Thyroid gland (tissue), 4 donors: Measurements from ENCODE around the gene RAB39B. TPM values are rescaled to one million over a fixed set of nuclear protein-coding genes. Genes with fewer than 3 reads are reported as not detected.
"Not testable (repeated sequence)": the region's sequence is repeated elsewhere in the genome, so short reads cannot be mapped to it uniquely, and the experiment has no call there.

ENCODE experiments used
- DNase-seq, 2 donors: peaks; one replicate each; pipeline ENCODE4 v3.0.0-alpha.2; 2019
- H3K27ac ChIP-seq, 3 donors: fragments of 200-600 bp; sonication (generic); 1 replicate in 2 of 3; 2 replicates in 1 of 3; pipeline ENCODE4 v1.5.1; 2016 to 2019; ENCODE audit warnings: mild to moderate bottlenecking in 1 of 3, moderate library complexity in 1 of 3
- H3K27me3 ChIP-seq: fragments of 200-600 bp; sonication (generic); one replicate; pipeline ENCODE4 v1.5.1; 2019
- H3K36me3 ChIP-seq, 2 donors: fragments of 200-600 bp; sonication (generic); one replicate each; pipeline ENCODE4 v1.5.1; 2016 to 2019
- H3K4me1 ChIP-seq, 2 donors: fragments of 200-600 bp; sonication (generic); one replicate each; pipeline ENCODE4 v1.5.1; 2017 to 2019
- H3K4me3 ChIP-seq, 3 donors: fragments of 200-600 bp; sonication (generic); replicated peaks in 1 of 3; 1 replicate in 2 of 3; 2 replicates in 1 of 3; pipeline ENCODE4 v1.5.1; 2016; ENCODE audit warnings: mild to moderate bottlenecking in 1 of 3
- H3K9me3 ChIP-seq: fragments of 200-600 bp; sonication (generic); one replicate; pipeline ENCODE4 v1.5.1; 2017
- CTCF ChIP-seq, 6 experiments: fragments of 200-600 bp in 3 of 6; fragments of 450-650 bp in 3 of 6; sonication (generic) in 3 of 6; IDR thresholded peaks; one replicate each; pipeline ENCODE4 v1.5.1; 2016 to 2019; ENCODE audit warnings: antibody characterized with exemption in 6 of 6, mild to moderate bottlenecking in 2 of 6, inconsistent platforms in 1 of 6, moderate library complexity in 1 of 6
- POLR2A ChIP-seq, 2 donors: fragments of 450-650 bp; IDR thresholded peaks; one replicate each; pipeline ENCODE4 v1.6.1; 2017; ENCODE audit warnings: antibody characterized with exemption in 2 of 2, mild to moderate bottlenecking in 2 of 2, moderate library complexity in 1 of 2
- WGBS, 2 donors: methylation state at CpG; one replicate each; pipeline ENCODE4 v1.1.5; 2017; 5-methylcytosine and 5-hydroxymethylcytosine counted together
- intact Hi-C: fragments of 100-400 bp; cut with DNase I; formaldehyde crosslinking; loops from one replicate; pipeline ENCODE4 v1.15.1; 2023
- total RNA-seq, 4 donors: library from RNA; depleted of rRNA; stranded (reverse); fragments of >200 nt; gene quantifications; one replicate each; pipeline ENCODE4 v1.2.3, GENCODE V29; 2016

RAB39B gene
- total RNA-seq, 4 donors from 2014 or later = 2.1 to 4.3 (median 3.3) TPM

DNA sequence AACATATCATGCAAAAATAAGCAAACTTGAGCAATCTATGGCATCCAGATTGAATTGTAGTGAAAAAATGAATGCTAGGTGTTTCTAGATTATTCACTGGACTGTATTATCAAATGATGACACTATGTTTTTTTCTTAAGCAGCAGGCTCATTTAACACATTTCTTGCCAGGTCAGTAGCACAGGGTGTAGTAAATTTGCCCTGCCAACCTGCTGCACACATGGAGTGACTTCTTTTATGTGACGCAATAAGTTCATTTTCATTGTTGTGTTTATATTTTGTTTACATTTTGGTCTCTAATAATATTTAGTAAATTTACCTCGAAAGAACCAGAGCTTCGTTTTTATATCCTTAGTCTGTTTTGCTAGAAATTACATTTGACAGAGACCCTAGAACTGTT is 38.5 kb downstream of the RAB39B start:
- no peaks in the 10 kb centered on the region for H3K9me3 ChIP-seq
- intact Hi-C loops = no loop called here
- 91 to 93% methylated on average over 3 of the region's 3 CpGs for WGBS, 2 donors
- DNase-seq = no peak
- no peaks in the 10 kb centered on the region for H3K27me3 ChIP-seq
- TF ChIP-seq POLR2A (IDR thresholded peaks at IDR 0.05) (no peak), CTCF (IDR thresholded peaks at IDR 0.05) (no peak)
- H3K4me3 ChIP-seq = no peak overlapping the region
- peaks cover 0 to 5% of the 10 kb centered on the region in 2 donors for H3K36me3 ChIP-seq
- H3K27ac ChIP-seq = no peak overlapping the region
- H3K4me1 ChIP-seq = no peaks in the 10 kb centered on the region

DNA sequence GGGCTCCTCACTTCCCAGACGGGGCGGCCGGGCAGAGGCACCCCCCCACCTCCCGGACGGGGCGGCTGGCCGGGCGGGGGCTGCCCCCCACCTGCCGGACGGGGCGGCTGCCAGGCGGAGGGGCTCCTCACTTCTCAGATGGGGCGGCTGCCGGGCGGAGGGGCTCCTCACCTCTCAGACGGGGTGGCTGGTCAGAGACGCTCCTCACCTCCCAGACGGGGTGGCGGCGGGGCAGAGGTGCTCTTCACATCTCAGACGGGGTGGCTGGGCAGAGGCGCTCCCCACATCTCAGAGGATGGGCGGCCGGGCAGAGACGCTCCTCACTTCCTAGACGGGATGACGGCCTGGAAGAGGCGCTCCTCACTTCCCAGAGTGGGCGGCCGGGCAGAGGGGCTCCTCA is 40.5 kb downstream of the RAB39B start:
- H3K27ac ChIP-seq, H3K4me3 ChIP-seq, H3K9me3 ChIP-seq, H3K4me1 ChIP-seq, intact Hi-C loops, H3K36me3 ChIP-seq, DNase-seq, H3K27me3 ChIP-seq: not testable (repeated sequence)
- no CpG with 5 or more reads among the region's 30 CpGs for WGBS, 2 donors

GRCh38 chrX:155221351-155221750 is 42.9 kb downstream of the RAB39B start:
- Histone ChIP-seq H3K27me3 (no peaks in the 10 kb centered on the region), H3K4me3 (no peak overlapping the region), H3K36me3 (no peaks in the 10 kb centered on the region), H3K9me3 (no peaks in the 10 kb centered on the region), H3K4me1 (peaks cover 0 to 3% of the 10 kb centered on the region in 2 donors), H3K27ac (no peak overlapping the region)
- 95 to 100% methylated on average over 4 of the region's 4 CpGs for WGBS, 2 donors
- no peak for TF ChIP-seq CTCF (IDR thresholded peaks at IDR 0.05)
- TF ChIP-seq POLR2A (IDR thresholded peaks at IDR 0.05) = no peak
- intact Hi-C loops = no loop called here
- DNase-seq = no peak

- WGBS, 2 donors = 92 to 100% methylated on average over 2 of the region's 2 CpGs
- Histone ChIP-seq H3K27ac (no peak overlapping the region), H3K4me3 (no peak overlapping the region), H3K36me3 (no peaks in the 10 kb centered on the region), H3K9me3 (no peaks in the 10 kb centered on the region), H3K27me3 (no peaks in the 10 kb centered on the region), H3K4me1 (peaks cover 0 to 3% of the 10 kb centered on the region in 2 donors)
- TF ChIP-seq POLR2A (IDR thresholded peaks at IDR 0.05) = no peak
- TF ChIP-seq CTCF (IDR thresholded peaks at IDR 0.05) = no peak
- no peak for DNase-seq
- intact Hi-C loops = no loop called here
Measured at GRCh38 chrX:155218777-155219176, 45.5 kb downstream of the RAB39B start.

DNA sequence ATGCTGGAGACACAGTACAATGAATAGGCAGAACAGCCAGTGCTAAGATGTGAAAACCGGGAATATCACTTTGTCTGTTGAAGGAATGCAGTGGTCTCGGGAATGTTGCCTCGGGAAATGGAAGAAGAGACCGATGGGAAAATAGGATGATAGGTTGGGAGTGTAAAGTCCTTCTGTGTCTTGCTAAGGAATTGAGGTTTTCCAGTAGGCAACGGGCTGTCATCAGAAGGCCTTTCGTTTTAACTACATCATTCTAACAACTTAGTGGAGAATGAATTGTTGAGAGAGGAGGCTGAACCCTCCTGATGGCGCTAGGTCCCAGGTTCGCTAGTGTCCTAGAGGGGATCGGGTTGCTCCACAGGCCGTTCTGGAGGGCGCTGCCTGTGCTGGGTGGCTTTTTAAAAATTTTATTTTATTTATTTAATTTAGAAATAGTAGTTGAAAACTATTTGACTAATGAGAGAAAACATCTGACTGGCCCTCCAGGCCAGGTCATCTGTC is 47.3 kb downstream of the RAB39B start:
- Histone ChIP-seq H3K27me3 (no peaks in the 10 kb centered on the region), H3K9me3 (no peaks in the 10 kb centered on the region), H3K27ac (peak overlapping the region; percentile 78 to 85 (median 80)), H3K4me1 (peaks cover 0 to 3% of the 10 kb centered on the region in 2 donors), H3K4me3 (peak overlapping the region in 2 of 3 donors; percentile 47 to 51), H3K36me3 (no peaks in the 10 kb centered on the region)
- DNase-seq = peak in 1 of 2 donors; percentile 1
- 5 to 7% methylated on average over 11 of the region's 11 CpGs for WGBS, 2 donors
- TF ChIP-seq POLR2A (IDR thresholded peaks at IDR 0.05) (no peak), CTCF (IDR thresholded peaks at IDR 0.05) (no peak)
- intact Hi-C loops = no loop called here
